SKM-1 treated with dmso at 0.1 percent for 144 hours (cell line): ENCODE measurements around the gene DUOXA2.
"Not testable (repeated sequence)": the region's sequence is repeated elsewhere in the genome, so short reads cannot be mapped to it uniquely, and the experiment has no call there.

ENCODE experiments used
- DNase-seq: peaks from one replicate; lab custom pipeline; 2025; ENCODE audit not compliant: unreplicated experiment; lab: John Stamatoyannopoulos, UW

The DUOXA2 gene

GRCh38 chr15:45094358-45094730 is 19.8 kb upstream of the DUOXA2 start:
- no peak for DNase-seq

- DNase-seq, result no peak
Measured at GRCh38 chr15:45095661-45096060, 18.5 kb upstream of the DUOXA2 start.

GRCh38 chr15:45097466-45097865 is 16.7 kb upstream of the DUOXA2 start:
- no peak for DNase-seq

GRCh38 chr15:45099549-45100165 is 14.5 kb upstream of the DUOXA2 start:
- no peak for DNase-seq

GRCh38 chr15:45100884-45101625 is 13.1 kb upstream of the DUOXA2 start:
- no peak for DNase-seq

GRCh38 chr15:45101749-45102148 is 12.4 kb upstream of the DUOXA2 start:
- no peak for DNase-seq

GRCh38 chr15:45102226-45102625 is 11.9 kb upstream of the DUOXA2 start:
- DNase-seq, result no peak

- DNase-seq, result not testable (repeated sequence)
Measured at GRCh38 chr15:45104170-45104569, 10.0 kb upstream of the DUOXA2 start.

- no peak for DNase-seq
Measured at GRCh38 chr15:45105586-45105985, 8.5 kb upstream of the DUOXA2 start.

GRCh38 chr15:45106002-45106790 is 7.9 kb upstream of the DUOXA2 start:
- DNase-seq, result no peak

- DNase-seq, result no peak
Measured at GRCh38 chr15:45107941-45108630, 6.0 kb upstream of the DUOXA2 start.

GRCh38 chr15:45110256-45110820 is 3.8 kb upstream of the DUOXA2 start:
- no peak for DNase-seq

- DNase-seq, result no peak
Measured at GRCh38 chr15:45111390-45112142, 2.6 kb upstream of the DUOXA2 start.

- DNase-seq, result no peak
Measured at GRCh38 chr15:45112143-45112590, 2.0 kb upstream of the DUOXA2 start.

GRCh38 chr15:45112591-45113379 is 1.3 kb upstream of the DUOXA2 start:
- DNase-seq, result no peak

GRCh38 chr15:45113380-45113990 is 641 bp upstream of the DUOXA2 start:
- no peak for DNase-seq

GRCh38 chr15:45114751-45115085 is 592 bp downstream of the DUOXA2 start:
- DNase-seq, result no peak

GRCh38 chr15:45115312-45115820 is 1.2 kb downstream of the DUOXA2 start:
- no peak for DNase-seq

- DNase-seq, result no peak
Measured at GRCh38 chr15:45116006-45116481, 1.9 kb downstream of the DUOXA2 start.
